Neural crest cell (in vitro differentiated cells): ENCODE data around the gene CAPN5. TPM values are rescaled to one million over a fixed set of nuclear protein-coding genes. Genes with fewer than 3 reads are reported as not detected.

Source experiments
- DNase-seq: peaks from one replicate; pipeline ENCODE4 v3.0.0; 2021; ENCODE audit warnings: low read depth, mixed read lengths, low spot score
- H3K27ac Mint-ChIP-seq: one replicate; pipeline ENCODE4 v1.8.0; 2021; ENCODE audit warnings: mild to moderate bottlenecking, mixed read lengths; ENCODE audit not compliant: unreplicated experiment
- H3K27me3 Mint-ChIP-seq: 2 replicates; pipeline ENCODE4 v1.8.0; 2021; ENCODE audit warnings: low read depth, mild to moderate bottlenecking, mixed read lengths
- H3K36me3 Mint-ChIP-seq: 2 replicates; pipeline ENCODE4 v1.8.0; 2021; ENCODE audit warnings: low read depth, mild to moderate bottlenecking, mixed read lengths
- H3K4me1 Mint-ChIP-seq: 2 replicates; pipeline ENCODE4 v1.8.0; 2021; ENCODE audit warnings: mixed read lengths
- H3K4me3 Mint-ChIP-seq: one replicate; pipeline ENCODE4 v1.8.0; 2021; ENCODE audit warnings: mild to moderate bottlenecking, mixed read lengths
- H3K9me3 Mint-ChIP-seq: 2 replicates; pipeline ENCODE4 v1.8.0; 2021; ENCODE audit warnings: mixed read lengths
- total RNA-seq: library from RNA; stranded (reverse); gene quantifications from 2 replicates; pipeline ENCODE4 v1.2.1, GENCODE V29; 2021
- TF ChIP-seq, protein P1 (sequence below): fragments of 200-600 bp; sonication (generic); conservative IDR thresholded peaks from 2 replicates; pipeline ENCODE4 v1.5.0; 2021; ENCODE audit warnings: antibody characterized with exemption, mild to moderate bottlenecking

CAPN5 gene
- total RNA-seq, 1 donor from 2014 or later, result 25.8 TPM

DNA sequence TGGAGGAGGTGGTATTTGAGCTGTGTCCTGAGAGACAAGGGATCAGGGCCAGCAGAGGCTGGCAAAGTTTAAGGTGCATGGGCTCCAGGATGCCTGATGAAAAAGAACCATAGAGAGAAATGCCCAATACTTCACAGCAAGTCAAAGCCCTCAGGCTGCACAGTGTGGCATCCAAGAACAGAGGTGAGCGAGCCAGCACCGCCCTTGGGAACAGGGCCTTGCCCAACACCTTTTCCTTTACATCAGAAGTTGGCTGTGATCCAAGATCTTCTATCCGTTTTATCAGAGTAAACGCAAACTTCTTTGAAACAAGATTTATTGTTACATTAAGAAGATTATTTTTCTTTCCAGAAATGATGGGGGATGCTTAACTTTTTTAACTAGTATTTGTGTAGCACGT is 31.2 kb upstream of the CAPN5 start:
- TF ChIP-seq, protein P1, sequence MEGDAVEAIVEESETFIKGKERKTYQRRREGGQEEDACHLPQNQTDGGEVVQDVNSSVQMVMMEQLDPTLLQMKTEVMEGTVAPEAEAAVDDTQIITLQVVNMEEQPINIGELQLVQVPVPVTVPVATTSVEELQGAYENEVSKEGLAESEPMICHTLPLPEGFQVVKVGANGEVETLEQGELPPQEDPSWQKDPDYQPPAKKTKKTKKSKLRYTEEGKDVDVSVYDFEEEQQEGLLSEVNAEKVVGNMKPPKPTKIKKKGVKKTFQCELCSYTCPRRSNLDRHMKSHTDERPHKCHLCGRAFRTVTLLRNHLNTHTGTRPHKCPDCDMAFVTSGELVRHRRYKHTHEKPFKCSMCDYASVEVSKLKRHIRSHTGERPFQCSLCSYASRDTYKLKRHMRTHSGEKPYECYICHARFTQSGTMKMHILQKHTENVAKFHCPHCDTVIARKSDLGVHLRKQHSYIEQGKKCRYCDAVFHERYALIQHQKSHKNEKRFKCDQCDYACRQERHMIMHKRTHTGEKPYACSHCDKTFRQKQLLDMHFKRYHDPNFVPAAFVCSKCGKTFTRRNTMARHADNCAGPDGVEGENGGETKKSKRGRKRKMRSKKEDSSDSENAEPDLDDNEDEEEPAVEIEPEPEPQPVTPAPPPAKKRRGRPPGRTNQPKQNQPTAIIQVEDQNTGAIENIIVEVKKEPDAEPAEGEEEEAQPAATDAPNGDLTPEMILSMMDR, result no peak
- H3K27ac Mint-ChIP-seq, result no peak overlapping the region
- H3K9me3 Mint-ChIP-seq, result no peaks in the 10 kb centered on the region
- peaks cover 54% of the 10 kb centered on the region for H3K27me3 Mint-ChIP-seq
- no peaks in the 10 kb centered on the region for H3K4me1 Mint-ChIP-seq
- no peaks in the 10 kb centered on the region for H3K36me3 Mint-ChIP-seq
- no peak for DNase-seq
- no peak overlapping the region for H3K4me3 Mint-ChIP-seq

DNA sequence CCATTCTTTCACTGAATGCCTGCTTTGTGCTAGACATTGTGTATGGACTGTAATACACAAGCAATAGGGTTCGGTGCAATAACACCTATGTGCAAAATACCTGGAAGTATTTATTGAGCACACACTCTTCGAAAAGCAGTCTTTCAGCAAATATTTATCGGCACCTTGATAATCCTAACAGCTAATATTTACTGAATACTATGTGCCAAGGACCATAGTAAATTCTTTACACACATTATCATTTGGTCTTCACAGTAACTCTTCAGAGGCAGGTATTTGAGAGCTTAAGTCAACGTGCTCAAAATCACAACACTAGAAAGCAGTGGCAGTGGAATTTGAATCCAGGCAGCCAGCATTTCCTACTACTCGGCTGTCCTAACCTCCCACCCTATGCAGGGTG is 30.4 kb upstream of the CAPN5 start:
- no peaks in the 10 kb centered on the region for H3K9me3 Mint-ChIP-seq
- no peaks in the 10 kb centered on the region for H3K4me1 Mint-ChIP-seq
- H3K4me3 Mint-ChIP-seq, result no peak overlapping the region
- no peaks in the 10 kb centered on the region for H3K36me3 Mint-ChIP-seq
- DNase-seq, result no peak
- no peak overlapping the region for H3K27ac Mint-ChIP-seq
- TF ChIP-seq, protein P1, result no peak
- H3K27me3 Mint-ChIP-seq, result peaks cover 50% of the 10 kb centered on the region

DNA sequence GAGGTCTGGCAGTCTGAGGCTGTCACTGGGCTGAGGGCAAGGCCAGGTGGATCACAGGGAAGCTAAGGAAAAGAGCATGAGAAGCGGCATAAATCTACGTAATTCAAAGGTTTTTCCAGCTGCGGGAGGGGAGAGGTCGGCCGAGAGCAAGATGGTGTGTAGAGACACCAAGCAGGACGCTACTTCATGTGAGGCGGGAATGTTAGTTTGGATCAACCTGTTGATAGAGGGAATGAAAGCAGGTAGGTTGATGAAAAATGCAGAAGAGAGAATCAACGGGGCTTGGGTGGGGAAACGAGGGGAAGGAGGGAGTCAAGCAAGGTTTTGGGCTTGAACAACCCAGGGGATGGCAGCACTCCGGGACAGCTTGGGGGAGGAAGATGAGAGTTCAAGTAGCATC is 29.7 kb upstream of the CAPN5 start:
- no peak for DNase-seq
- peak overlapping the region; percentile 31 for H3K27ac Mint-ChIP-seq
- TF ChIP-seq, protein P1, result no peak
- H3K36me3 Mint-ChIP-seq, result no peaks in the 10 kb centered on the region
- peaks cover 51% of the 10 kb centered on the region for H3K27me3 Mint-ChIP-seq
- no peaks in the 10 kb centered on the region for H3K4me1 Mint-ChIP-seq
- no peaks in the 10 kb centered on the region for H3K9me3 Mint-ChIP-seq
- no peak overlapping the region for H3K4me3 Mint-ChIP-seq

DNA sequence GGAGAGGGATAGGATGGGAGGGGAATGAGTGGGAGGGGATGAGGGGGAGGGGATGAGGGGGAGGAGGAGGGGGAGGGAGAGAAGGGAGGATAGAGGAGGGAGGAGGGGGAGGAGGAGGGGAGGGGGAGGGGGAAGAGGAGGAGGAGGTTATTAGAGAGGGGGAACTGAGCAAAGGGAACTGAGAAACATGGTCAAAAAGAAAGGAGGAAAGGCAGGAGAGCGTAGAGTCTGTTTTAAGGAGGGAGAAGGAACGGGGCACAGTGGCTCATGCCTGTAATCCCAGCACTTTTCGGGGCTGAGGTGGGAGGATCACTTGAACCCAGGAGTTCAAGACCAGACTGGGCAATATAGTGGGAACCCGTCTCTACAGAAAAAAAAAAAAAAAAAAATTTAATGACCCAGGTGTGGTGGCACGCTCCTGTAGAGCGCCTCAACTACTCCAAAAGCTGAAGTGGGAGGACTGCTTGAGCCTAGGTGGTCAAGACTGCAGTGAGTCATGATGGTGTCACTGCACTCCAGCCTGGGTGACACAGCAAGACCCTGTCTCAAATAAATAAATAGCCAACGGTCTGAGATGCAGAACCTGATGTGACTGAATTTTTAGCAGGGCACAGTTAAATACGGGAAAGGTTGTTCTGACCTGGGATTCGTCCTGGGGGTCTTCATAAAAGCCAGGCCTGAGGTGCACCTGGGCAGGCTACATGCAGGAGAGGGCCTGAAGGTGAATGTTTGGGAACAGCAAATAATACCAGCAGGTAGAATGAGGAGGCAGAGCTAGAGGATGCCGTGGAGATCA is 28.5 kb upstream of the CAPN5 start:
- Mint-ChIP-seq H3K27ac (no peak overlapping the region), H3K4me3 (peak overlapping the region; percentile 4), H3K4me1 (no peaks in the 10 kb centered on the region), H3K27me3 (peaks cover 56% of the 10 kb centered on the region), H3K9me3 (no peaks in the 10 kb centered on the region), H3K36me3 (no peaks in the 10 kb centered on the region)
- DNase-seq, result no peak
- TF ChIP-seq, protein P1, result no peak

DNA sequence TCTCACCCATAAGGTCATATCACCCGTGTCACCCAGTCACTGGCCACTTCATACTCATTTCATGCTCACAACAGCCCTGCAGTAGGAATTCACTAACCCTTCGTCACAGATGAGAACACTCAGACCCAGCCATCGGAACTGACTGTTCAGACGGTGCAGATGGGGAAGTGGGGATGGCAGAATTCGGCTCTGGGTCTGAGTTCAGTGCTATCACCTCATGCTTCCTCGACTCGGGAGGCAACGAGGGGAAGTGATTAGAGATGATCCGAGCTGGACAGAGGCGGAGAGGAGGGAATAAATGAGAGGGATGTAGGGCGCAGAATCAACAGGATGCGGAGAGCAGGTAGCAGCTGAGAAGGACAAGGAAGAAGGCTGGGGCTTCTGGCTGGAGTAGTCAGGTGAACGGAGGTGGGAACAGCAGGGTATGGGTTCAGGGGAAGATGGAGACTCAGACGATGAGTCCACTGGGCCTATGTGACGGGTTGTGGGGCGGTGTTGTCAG is 27.9 kb upstream of the CAPN5 start:
- Mint-ChIP-seq H3K4me1 (no peaks in the 10 kb centered on the region), H3K36me3 (no peaks in the 10 kb centered on the region), H3K27ac (no peak overlapping the region), H3K27me3 (peaks cover 56% of the 10 kb centered on the region), H3K4me3 (peak overlapping the region; percentile 4), H3K9me3 (no peaks in the 10 kb centered on the region)
- no peak for DNase-seq
- TF ChIP-seq, protein P1, result no peak
